Omental fat pad (tissue), 4 donors: ENCODE data around the gene GYPE. TPM values are rescaled to one million over a fixed set of nuclear protein-coding genes. Genes with fewer than 3 reads are reported as not detected.
"Not testable (repeated sequence)": the region's sequence is repeated elsewhere in the genome, so short reads cannot be mapped to it uniquely, and the experiment has no call there.

Source experiments
- ATAC-seq: fragments of 150-250 bp; one replicate; pipeline ENCODE4 v1.9.1; 2016; ENCODE audit warnings: mild to moderate bottlenecking, moderate library complexity; ENCODE audit not compliant: low FRiP score
- DNase-seq: peaks from one replicate; pipeline ENCODE4 v3.0.0-alpha.2; 2019; ENCODE audit warnings: low spot score
- CTCF ChIP-seq, 3 donors: fragments of 450-650 bp; IDR thresholded peaks; one replicate each; pipeline ENCODE4 v1.5.1; 2016 to 2017; ENCODE audit warnings: antibody characterized with exemption in 3 of 3, mild to moderate bottlenecking in 3 of 3, moderate library complexity in 2 of 3
- total RNA-seq, 4 donors: library from RNA; depleted of rRNA; stranded (reverse); fragments of >200 nt; gene quantifications; one replicate each; pipeline ENCODE4 v1.1.0, GENCODE V29; 2016

The GYPE gene
- total RNA-seq, 4 donors from 2014 or later: 0.65 to 1.4 (median 1.4) TPM

GRCh38 chr4:143883529-143883928, 21.8 kb downstream of the GYPE start:
- no peak for DNase-seq
- no peak for ATAC-seq
- no peak for TF ChIP-seq CTCF (IDR thresholded peaks at IDR 0.05)

DNA sequence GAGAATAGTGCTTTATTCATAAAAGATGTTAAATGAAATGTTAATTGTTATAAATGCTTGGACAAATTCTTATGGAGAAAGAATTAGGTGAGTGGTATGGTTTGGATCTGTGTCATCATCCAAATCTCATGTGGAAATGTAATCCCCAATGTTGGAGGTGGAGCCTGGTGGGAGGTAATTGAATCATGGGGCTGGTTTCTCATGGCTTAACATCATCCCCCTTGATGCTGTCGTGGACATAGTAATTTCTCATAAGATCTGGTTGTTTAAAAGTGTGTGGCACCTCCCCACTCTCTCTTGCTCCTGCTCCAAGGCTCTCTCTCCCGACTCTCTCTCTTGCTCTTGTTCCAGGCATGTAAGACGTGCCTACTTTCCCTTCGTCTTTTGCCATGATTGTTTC, 22.5 kb downstream of the GYPE start:
- no peak for ATAC-seq
- no peak for DNase-seq
- no peak for TF ChIP-seq CTCF (IDR thresholded peaks at IDR 0.05)

DNA sequence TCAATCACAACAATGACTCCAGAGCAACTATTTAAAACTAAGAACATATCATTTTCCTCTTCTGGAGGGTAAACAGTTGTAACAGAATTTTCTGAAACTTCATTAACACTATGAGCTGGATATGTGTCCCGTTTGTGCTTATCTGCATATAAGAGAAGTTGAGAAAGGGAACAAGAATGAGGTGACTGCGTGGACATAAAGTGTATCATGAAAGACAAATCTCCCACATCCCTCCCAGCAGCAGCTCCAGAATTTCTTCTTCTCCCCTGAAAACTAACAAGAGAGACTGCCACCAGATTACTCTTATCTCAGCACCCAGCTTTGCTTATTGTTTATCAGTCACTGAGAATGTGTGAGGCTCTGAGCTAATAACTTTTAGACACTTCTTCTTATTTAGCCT, 25.8 kb downstream of the GYPE start:
- ATAC-seq, DNase-seq: not testable (repeated sequence)

GRCh38 chr4:143875357-143875756, 30.0 kb downstream of the GYPE start:
- not testable (repeated sequence) for ATAC-seq, DNase-seq

GRCh38 chr4:143870523-143871268, 34.7 kb downstream of the GYPE start:
- DNase-seq, ATAC-seq: not testable (repeated sequence)

DNA sequence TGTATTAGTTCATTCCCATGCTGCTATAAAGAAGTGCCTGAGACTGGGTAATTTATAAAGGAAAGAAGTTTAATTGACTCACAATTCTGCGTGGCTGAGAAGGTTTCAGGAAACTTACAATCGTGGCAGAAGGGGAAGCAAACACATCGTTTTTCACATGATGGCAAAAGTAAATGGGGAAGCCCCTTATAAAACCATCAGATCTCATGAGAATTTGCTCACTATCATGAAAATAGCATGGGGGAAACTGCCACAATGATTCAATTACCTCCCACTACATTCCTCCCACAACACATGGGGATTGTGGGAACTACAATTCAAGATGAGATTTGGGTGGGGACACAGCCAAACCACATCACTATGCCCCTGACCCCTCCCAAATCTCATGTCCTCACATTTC, 35.4 kb downstream of the GYPE start:
- not testable (repeated sequence) for ATAC-seq, DNase-seq

GRCh38 chr4:143862716-143863115, 42.6 kb downstream of the GYPE start:
- ATAC-seq, DNase-seq: not testable (repeated sequence)

- ATAC-seq (no peak), DNase-seq (no peak)
- no peak for TF ChIP-seq CTCF (IDR thresholded peaks at IDR 0.05)
Observed at GRCh38 chr4:143858456-143858855, 46.9 kb downstream of the GYPE start.

DNA sequence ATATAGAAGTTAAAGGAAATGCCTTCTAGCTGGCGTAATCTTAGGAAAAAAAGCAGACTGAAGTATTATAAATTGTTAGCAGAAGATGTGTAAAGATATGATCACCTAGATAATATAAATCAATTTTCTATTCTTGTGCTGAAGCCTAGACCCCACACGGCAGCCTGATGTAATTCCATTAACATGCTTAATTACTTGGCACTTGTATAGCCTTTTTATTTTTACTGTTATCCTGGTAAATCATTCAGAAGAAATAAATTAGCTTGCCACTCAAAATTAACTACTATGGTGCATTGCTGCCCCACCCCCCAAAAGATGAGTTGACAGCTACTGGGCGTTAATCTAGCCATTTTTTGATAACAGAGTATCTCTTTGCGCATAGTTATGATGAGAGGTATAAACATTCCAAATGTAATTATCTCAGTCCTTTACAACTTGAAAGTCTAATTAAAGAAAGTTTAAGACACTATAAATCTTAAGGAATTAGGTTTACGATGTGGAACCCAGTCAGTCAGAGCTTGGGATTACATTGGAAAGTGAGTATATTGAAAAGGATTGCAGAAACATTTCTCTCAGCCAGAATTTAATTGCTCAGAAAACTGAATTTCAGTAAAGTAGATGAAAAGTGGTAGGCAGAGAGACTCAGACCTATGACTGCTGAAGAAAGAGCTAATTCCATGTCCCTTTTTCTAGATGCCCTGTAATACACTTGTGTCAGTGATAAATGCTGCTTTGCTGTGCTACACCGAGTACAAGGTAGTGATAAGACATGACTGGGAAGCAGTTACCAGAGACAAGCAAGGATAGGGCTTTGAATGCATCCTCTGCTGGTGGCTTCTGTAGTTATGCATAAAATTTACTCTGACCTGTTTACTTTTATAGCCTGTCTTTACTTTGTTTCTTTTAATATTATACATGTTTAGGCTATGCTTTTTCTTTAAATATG, 47.7 kb downstream of the GYPE start:
- not testable (repeated sequence) for ATAC-seq, DNase-seq

DNA sequence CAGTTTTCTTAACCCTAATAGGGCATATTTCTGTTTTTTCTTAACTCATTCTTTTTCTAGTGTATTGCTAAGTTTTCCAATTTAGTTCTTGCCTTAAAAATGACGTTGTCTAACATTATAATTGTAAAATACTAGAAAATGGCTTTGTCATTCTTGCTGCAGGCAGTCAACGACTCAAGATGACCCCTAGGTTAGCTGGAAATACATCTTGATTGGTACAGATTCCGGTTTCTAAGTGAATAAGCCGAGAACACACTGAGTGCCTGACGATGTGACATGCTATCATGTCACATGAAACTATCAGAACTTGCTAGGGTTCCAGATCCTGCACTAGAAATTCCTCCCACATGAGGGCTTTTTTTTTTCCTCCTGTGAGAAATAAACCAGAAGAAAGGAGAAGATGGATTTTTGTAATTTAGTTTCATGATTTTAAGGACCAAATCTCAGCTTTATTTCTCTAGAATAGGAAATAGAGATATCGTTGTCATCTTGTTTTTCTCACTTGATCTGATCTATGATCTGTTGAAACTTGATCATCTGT, 49.3 kb downstream of the GYPE start:
- DNase-seq, ATAC-seq: not testable (repeated sequence)

DNA sequence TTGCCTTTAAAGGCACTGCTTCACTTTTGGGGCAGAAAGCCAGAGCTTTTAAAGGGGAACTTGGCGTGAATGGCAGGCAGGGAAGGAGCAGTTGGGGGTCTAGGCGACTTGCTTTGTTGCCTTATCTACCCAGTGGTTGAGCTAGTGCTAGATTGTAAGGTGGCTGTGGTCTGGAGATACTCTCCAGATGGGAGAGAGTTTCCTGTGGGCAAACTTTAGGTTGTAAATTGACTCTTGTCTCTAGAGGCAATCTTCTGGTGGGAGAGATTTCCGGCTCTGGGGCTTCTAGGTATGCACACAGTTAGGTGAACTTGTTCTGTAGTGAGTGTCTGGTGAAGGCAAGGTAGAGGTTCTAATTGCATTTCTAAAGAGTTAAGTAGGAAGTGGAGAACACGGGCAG, 50.7 kb downstream of the GYPE start:
- ATAC-seq, DNase-seq: not testable (repeated sequence)

- not testable (repeated sequence) for ATAC-seq
Observed at GRCh38 chr4:143849296-143849695, 56.1 kb downstream of the GYPE start.

DNA sequence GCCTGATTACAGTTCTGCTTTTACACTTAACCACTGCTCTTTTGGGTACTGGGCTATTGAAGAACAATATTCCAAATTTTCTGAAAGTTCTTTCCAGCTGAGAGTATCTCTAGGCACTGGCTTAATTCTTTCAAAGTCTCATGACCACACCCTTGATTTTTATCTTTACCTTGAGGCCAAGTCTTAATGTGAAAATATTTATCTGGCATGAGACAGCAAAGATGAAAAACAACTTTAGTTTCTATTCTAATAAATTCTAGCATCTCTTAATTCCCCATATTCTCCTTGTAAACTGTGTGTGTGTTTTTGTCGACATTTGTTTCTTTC, 61.9 kb downstream of the GYPE start:
- ATAC-seq, DNase-seq: not testable (repeated sequence)

More at GRCh38 chr4:143849296-143849695, 56.1 kb downstream of the GYPE start:
- DNase-seq: not testable (repeated sequence)

GRCh38 chr4:143842624-143843505, 62.5 kb downstream of the GYPE start:
- not testable (repeated sequence) for DNase-seq, ATAC-seq
